IMR-90 (cell line): Measurements from ENCODE around the gene NTM. TPM values are rescaled to one million over a fixed set of nuclear protein-coding genes. Genes with fewer than 3 reads are reported as not detected.
A peak's percentile ranks its signal among the peaks of the same experiment; 100 is the strongest.

ENCODE experiments used
- ATAC-seq: fragments of 200-7000 bp; cut with Tn5 transposase; 2 replicates; pipeline ENCODE4 v1.9.1; 2020; ENCODE audit warnings: low read depth, mild to moderate bottlenecking, moderate library complexity
- BruUV-seq: library from RNA; stranded (reverse); fragments of 400-500 nt; replicated peaks from 2 replicates; lab custom pipeline; 2021; lab: Mats Ljungman, UMichigan
- CTCF ChIA-PET: fragments of 300-600 bp; formaldehyde crosslinking; extraction: SDS; loops from one replicate; lab custom pipeline; 2021; ENCODE audit warnings: antibody characterized with exemption; lab: Yijun Ruan, JAX
- POLR2A ChIA-PET: fragments of 300-600 bp; sonication (Branson Sonifier 250); formaldehyde crosslinking; loops from one replicate; lab custom pipeline; 2022; ENCODE audit warnings: antibody characterized with exemption; ENCODE audit not compliant: unreplicated experiment; lab: Charles Lee
- DNase-seq: peaks from one replicate; pipeline ENCODE4 v3.0.0; 2013
- H2AFZ ChIP-seq: replicated peaks from 2 replicates; pipeline ENCODE3; 2013; ENCODE audit warnings: low read length, mild to moderate bottlenecking; ENCODE audit not compliant: poor library complexity
- H2AK5ac ChIP-seq: 2 replicates; pipeline ENCODE4 v1.6.1; 2013; ENCODE audit warnings: low read depth, low read length, inconsistent platforms
- H2AK9ac ChIP-seq: replicated peaks from 2 replicates; pipeline ENCODE3; 2013; ENCODE audit warnings: mild to moderate bottlenecking, low read depth, low read length, moderate library complexity; ENCODE audit not compliant: poor library complexity
- H2BK120ac ChIP-seq: 2 replicates; pipeline ENCODE4 v1.6.1; 2013; ENCODE audit warnings: low read depth, low read length, inconsistent platforms
- H2BK15ac ChIP-seq: 3 replicates; pipeline ENCODE4 v1.6.1; 2013; ENCODE audit warnings: low read depth, low read length, inconsistent platforms
- H2BK20ac ChIP-seq: 2 replicates; pipeline ENCODE4 v1.6.1; 2013; ENCODE audit warnings: low read depth, mild to moderate bottlenecking, inconsistent platforms, low read length, moderate library complexity
- H2BK5ac ChIP-seq: 2 replicates; pipeline ENCODE4 v1.6.1; 2013; ENCODE audit warnings: mild to moderate bottlenecking, low read depth, low read length, inconsistent platforms; ENCODE audit not compliant: poor library complexity, severe bottlenecking
- H3K14ac ChIP-seq: replicated peaks from 2 replicates; pipeline ENCODE4 v1.6.1; 2013; ENCODE audit warnings: low read depth, low read length, inconsistent platforms
- H3K18ac ChIP-seq: 2 replicates; pipeline ENCODE4 v1.6.1; 2013; ENCODE audit warnings: low read depth, low read length, control low read depth
- H3K23ac ChIP-seq: 2 replicates; pipeline ENCODE4 v1.6.1; 2013; ENCODE audit warnings: low read depth, low read length, inconsistent platforms
- H3K27ac ChIP-seq: 2 replicates; pipeline ENCODE4 v1.5.1; 2013; ENCODE audit warnings: mild to moderate bottlenecking, control low read depth, low read length; ENCODE audit not compliant: insufficient read depth
- H3K27me3 ChIP-seq: 2 replicates; pipeline ENCODE4 v1.6.1; 2013; ENCODE audit warnings: low read length; ENCODE audit not compliant: control insufficient read depth, insufficient read depth
- H3K36me3 ChIP-seq: 2 replicates; pipeline ENCODE4 v1.6.1; 2013; ENCODE audit warnings: low read length, mixed read lengths; ENCODE audit not compliant: control insufficient read depth, insufficient read depth
- H3K4ac ChIP-seq: 2 replicates; pipeline ENCODE4 v1.6.1; 2013; ENCODE audit warnings: low read depth, low read length, inconsistent platforms
- H3K4me1 ChIP-seq: 2 replicates; pipeline ENCODE4 v1.6.1; 2013; ENCODE audit warnings: low read length, mixed read lengths; ENCODE audit not compliant: control insufficient read depth, insufficient read depth
- H3K4me2 ChIP-seq: 2 replicates; pipeline ENCODE4 v1.6.1; 2013; ENCODE audit warnings: low read depth, mild to moderate bottlenecking, control low read depth, low read length, moderate library complexity
- H3K4me3 ChIP-seq: 2 replicates; pipeline ENCODE4 v1.5.1; 2013; ENCODE audit warnings: low read depth, mild to moderate bottlenecking, control low read depth, low read length, moderate library complexity; ENCODE audit not compliant: insufficient read depth
- H3K56ac ChIP-seq: 2 replicates; pipeline ENCODE4 v1.6.1; 2013; ENCODE audit warnings: low read length, inconsistent platforms; ENCODE audit not compliant: insufficient read depth; ENCODE audit errors: extremely low read depth
- H3K79me1 ChIP-seq, 2 experiments: 2 replicates each; pipeline ENCODE4 v1.6.1; 2013; ENCODE audit warnings: low read length in 2 of 2, inconsistent platforms in 1 of 2, low read depth in 1 of 2
- H3K9ac ChIP-seq: 2 replicates; pipeline ENCODE4 v1.6.1; 2013; ENCODE audit warnings: low read depth, low read length, control low read depth
- H3K9me1 ChIP-seq: 2 replicates; pipeline ENCODE4 v1.6.1; 2013; ENCODE audit warnings: low read length, inconsistent platforms; ENCODE audit not compliant: insufficient read depth
- H3K9me3 ChIP-seq: 2 replicates; pipeline ENCODE4 v1.6.1; 2013; ENCODE audit warnings: low read length; ENCODE audit not compliant: control insufficient read depth, insufficient read depth
- H4K20me1 ChIP-seq: 2 replicates; pipeline ENCODE4 v1.6.1; 2013; ENCODE audit warnings: low read length, inconsistent platforms; ENCODE audit not compliant: insufficient read depth
- H4K5ac ChIP-seq: 2 replicates; pipeline ENCODE4 v1.6.1; 2013; ENCODE audit warnings: mild to moderate bottlenecking, low read depth, low read length, control low read depth
- H4K8ac ChIP-seq, 2 experiments: 2 replicates each; pipeline ENCODE4 v1.6.1; 2013; ENCODE audit warnings: low read depth in 2 of 2, low read length in 2 of 2, control low read depth in 1 of 2, inconsistent platforms in 1 of 2
- H4K91ac ChIP-seq: 2 replicates; pipeline ENCODE4 v1.6.1; 2013; ENCODE audit warnings: low read depth, low read length, inconsistent platforms; ENCODE audit not compliant: insufficient read depth
- CTCF ChIP-seq: conservative IDR thresholded peaks from 2 replicates; pipeline ENCODE4 v1.5.1; 2012; ENCODE audit warnings: mild to moderate bottlenecking, low read depth, low read length, improper control_type of control experiment
- RFX5 ChIP-seq: IDR thresholded peaks from 2 replicates; pipeline ENCODE4 v1.8.0; 2012; ENCODE audit warnings: low read depth, mild to moderate bottlenecking, low read length, moderate library complexity
- WGBS, 2 experiments: methylation state at CpG; one replicate each; pipeline versions ENCODE4 v1.1.5 to v1.1.7; 2013; ENCODE audit warnings: missing lambda C conversion rate in 2 of 2; ENCODE audit not compliant: insufficient read length in 1 of 2; ENCODE audit errors: extremely low coverage in 2 of 2; 5-methylcytosine and 5-hydroxymethylcytosine counted together
- dilution Hi-C: fragments of 300-500 bp; cut with HindIII; formaldehyde crosslinking; loops from one replicate; pipeline ENCODE4 v1.14.3; 2018; ENCODE audit warnings: low sequenced_read_pairs; ENCODE audit not compliant: unreplicated experiment
- in situ Hi-C: fragments of 300-500 bp; cut with MboI; formaldehyde crosslinking; loops from 3 replicates; pipeline ENCODE4 v1.14.3; 2019; ENCODE audit warnings: low sequenced_read_pairs, inconsistent platforms, mixed read lengths
- intact Hi-C: fragments of 100-400 bp; cut with micrococcal nuclease; formaldehyde crosslinking; loops from 2 replicates; pipeline ENCODE4 v1.10.0; 2022
- polyA plus RNA-seq, 3 experiments: library from polyadenylated mRNA; depleted of rRNA; stranded (reverse); fragments of >200 nt; gene quantifications; 2 replicates each; pipeline ENCODE4 v1.2.3, GENCODE V29; 2012; ENCODE audit warnings: low replicate concordance in 1 of 3
- total RNA-seq: library from RNA; depleted of rRNA; stranded (reverse); fragments of >200 nt; gene quantifications from 2 replicates; pipeline ENCODE4 v1.2.3, GENCODE V29; 2012

Gene NTM
- total and polyA plus RNA-seq, 2 of the 4 experiments (the other 2 are of a cell fraction), result 19.5 to 25.5 TPM

DNA sequence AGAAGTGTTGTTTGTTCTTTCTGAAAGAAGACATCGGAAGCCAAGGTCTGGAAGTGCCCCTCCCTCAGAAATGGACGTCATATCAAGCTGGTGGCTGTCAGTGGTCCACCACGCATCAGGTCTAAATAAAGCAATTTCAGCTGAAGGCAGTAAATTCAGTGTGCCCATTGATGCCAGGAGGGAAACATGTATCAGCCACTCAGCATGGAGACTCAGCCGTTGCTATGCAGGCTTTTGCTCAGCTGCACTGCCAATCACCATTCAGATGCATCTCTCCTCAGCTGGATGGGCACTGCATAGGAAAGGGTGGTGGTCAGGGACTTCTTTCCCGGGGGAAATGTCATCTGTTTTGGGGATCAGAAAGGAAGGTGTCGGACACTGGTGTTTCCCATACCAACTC is 878.2 kb downstream of the NTM start:
- Histone ChIP-seq H2BK5ac (no peak overlapping the region), H3K9ac (no peak overlapping the region), H3K36me3 (no peaks in the 10 kb centered on the region), H3K9me1 (no peaks in the 10 kb centered on the region; the same call in 1 of the 2 replicates), H3K4me1 (no peaks in the 10 kb centered on the region), H3K27ac (no peak overlapping the region), H3K27me3 (no peaks in the 10 kb centered on the region), H3K4ac (no peak overlapping the region), H3K23ac (no peak overlapping the region), H2BK15ac (no peak overlapping the region), H3K4me3 (no peak overlapping the region), H3K14ac (no peak overlapping the region), H4K5ac (no peak overlapping the region), H2AK9ac (no peak overlapping the region), H4K91ac (no peak overlapping the region), H4K20me1 (no peaks in the 10 kb centered on the region), H2BK120ac (no peak overlapping the region), H2BK20ac (no peak overlapping the region), H3K4me2 (no peak overlapping the region), H4K8ac (no peak overlapping the region), H2AK5ac (no peak overlapping the region), H3K18ac (no peak overlapping the region), H3K56ac (no peak overlapping the region), H3K79me1 (0 out of 4 replicates have a peak, but pooled peaks cover 0 to 4% of the 10 kb centered on the region in 2 experiments), H3K9me3 (no peaks in the 10 kb centered on the region), H2AFZ (no peak overlapping the region)
- ChIA-PET CTCF (interaction anchor here (1.6 kb wide), 1 partner anchor 64 kb away, joined by 4 read pairs; no protein-coding TSS in a partner anchor), POLR2A (no interaction called here)
- in situ Hi-C loops (no loop called here), intact Hi-C loops (no loop called here), dilution Hi-C loops (no loop called here)
- 83% methylated on average over 3 of the region's 6 CpGs; no CpG with 5 or more reads in 1 of the 2 experiments for WGBS, 2 experiments
- TF ChIP-seq CTCF, result no peak
- TF ChIP-seq RFX5, result peak; percentile 59; the same call in 1 of the 2 replicates
- BruUV-seq, result no TSS peak
- no peak for DNase-seq
- ATAC-seq, result no peak
